GM23248 (cell line): ENCODE data around the gene CCDC78.

Experiments
- EZH2 ChIP-seq: fragments of 200-600 bp; sonication (generic); IDR thresholded peaks from 2 replicates; pipeline ENCODE4 v1.6.1; 2018; ENCODE audit warnings: antibody characterized with exemption, mild to moderate bottlenecking; ENCODE audit not compliant: insufficient read depth, poor library complexity, severe bottlenecking
- EZH2phosphoT487 ChIP-seq: fragments of 200-600 bp; sonication (generic); IDR thresholded peaks from 2 replicates; pipeline ENCODE4 v1.6.1; 2018; ENCODE audit warnings: antibody characterized with exemption, moderate library complexity, mild to moderate bottlenecking, low read depth; ENCODE audit not compliant: insufficient read depth

- TF ChIP-seq EZH2 (no peak), EZH2phosphoT487 (no peak)
These were observed 45.7 kb downstream of the CCDC78 start for GRCh38 chr16:680625-680945.
